Esophagus squamous epithelium (tissue), 4 donors: ENCODE measurements around the gene PRDX5.

Experiments
- CTCF ChIP-seq, 6 experiments: fragments of 450-650 bp in 4 of 6; fragments of 200-600 bp in 2 of 6; sonication (generic) in 2 of 6; IDR thresholded peaks; one replicate each; pipeline ENCODE4 v1.5.1; 2016 to 2019; ENCODE audit warnings: antibody characterized with exemption in 6 of 6, mild to moderate bottlenecking in 4 of 6, moderate library complexity in 4 of 6
- POLR2A ChIP-seq, 4 donors: fragments of 450-650 bp; IDR thresholded peaks; one replicate each; pipeline ENCODE4 v1.6.1; 2017; ENCODE audit warnings: antibody characterized with exemption in 4 of 4, mild to moderate bottlenecking in 4 of 4, moderate library complexity in 3 of 4

- no peak for TF ChIP-seq CTCF (IDR thresholded peaks at IDR 0.05)
- no peak for TF ChIP-seq POLR2A (IDR thresholded peaks at IDR 0.05)
Observed at GRCh38 chr11:64362339-64362738, 44.4 kb downstream of the PRDX5 start.
